Gastrocnemius medialis (tissue), 4 donors: ENCODE measurements around the gene CSNK1D.

Source experiments
- POLR2A ChIP-seq, 2 donors: fragments of 450-650 bp; IDR thresholded peaks; one replicate each; pipeline ENCODE4 v1.6.1; 2017; ENCODE audit warnings: antibody characterized with exemption in 2 of 2, mild to moderate bottlenecking in 2 of 2, moderate library complexity in 2 of 2
- TF ChIP-seq, protein P1 (sequence below), 5 experiments: fragments of 450-650 bp in 3 of 5; fragments of 200-600 bp in 2 of 5; sonication (generic) in 2 of 5; IDR thresholded peaks in 4 of 5; conservative IDR thresholded peaks in 1 of 5; 1 replicate in 4 of 5; 2 replicates in 1 of 5; pipeline ENCODE4 v1.5.1; 2016 to 2019; ENCODE audit warnings: antibody characterized with exemption in 5 of 5, mild to moderate bottlenecking in 3 of 5, moderate library complexity in 3 of 5

GRCh38 chr17:82275326-82275725 is 1.8 kb upstream of the CSNK1D start:
- TF ChIP-seq, protein P1, sequence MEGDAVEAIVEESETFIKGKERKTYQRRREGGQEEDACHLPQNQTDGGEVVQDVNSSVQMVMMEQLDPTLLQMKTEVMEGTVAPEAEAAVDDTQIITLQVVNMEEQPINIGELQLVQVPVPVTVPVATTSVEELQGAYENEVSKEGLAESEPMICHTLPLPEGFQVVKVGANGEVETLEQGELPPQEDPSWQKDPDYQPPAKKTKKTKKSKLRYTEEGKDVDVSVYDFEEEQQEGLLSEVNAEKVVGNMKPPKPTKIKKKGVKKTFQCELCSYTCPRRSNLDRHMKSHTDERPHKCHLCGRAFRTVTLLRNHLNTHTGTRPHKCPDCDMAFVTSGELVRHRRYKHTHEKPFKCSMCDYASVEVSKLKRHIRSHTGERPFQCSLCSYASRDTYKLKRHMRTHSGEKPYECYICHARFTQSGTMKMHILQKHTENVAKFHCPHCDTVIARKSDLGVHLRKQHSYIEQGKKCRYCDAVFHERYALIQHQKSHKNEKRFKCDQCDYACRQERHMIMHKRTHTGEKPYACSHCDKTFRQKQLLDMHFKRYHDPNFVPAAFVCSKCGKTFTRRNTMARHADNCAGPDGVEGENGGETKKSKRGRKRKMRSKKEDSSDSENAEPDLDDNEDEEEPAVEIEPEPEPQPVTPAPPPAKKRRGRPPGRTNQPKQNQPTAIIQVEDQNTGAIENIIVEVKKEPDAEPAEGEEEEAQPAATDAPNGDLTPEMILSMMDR (IDR thresholded peaks at IDR 0.05 in 4 of 5, conservative IDR thresholded peaks at IDR 0.05 in 1 of 5): no peak
- TF ChIP-seq POLR2A (IDR thresholded peaks at IDR 0.05): no peak
